Activated CD8-positive, alpha-beta memory T cell treated with anti-CD3 and anti-CD28 coated beads for 4 hours (primary cell): ENCODE results near the gene TTC1.

Experiments
- DNase-seq, 2 donors: peaks; one replicate each; pipeline ENCODE4 v3.0.0-alpha.2; 2020; ENCODE audit warnings: low read depth in 2 of 2

Gene TTC1

DNA sequence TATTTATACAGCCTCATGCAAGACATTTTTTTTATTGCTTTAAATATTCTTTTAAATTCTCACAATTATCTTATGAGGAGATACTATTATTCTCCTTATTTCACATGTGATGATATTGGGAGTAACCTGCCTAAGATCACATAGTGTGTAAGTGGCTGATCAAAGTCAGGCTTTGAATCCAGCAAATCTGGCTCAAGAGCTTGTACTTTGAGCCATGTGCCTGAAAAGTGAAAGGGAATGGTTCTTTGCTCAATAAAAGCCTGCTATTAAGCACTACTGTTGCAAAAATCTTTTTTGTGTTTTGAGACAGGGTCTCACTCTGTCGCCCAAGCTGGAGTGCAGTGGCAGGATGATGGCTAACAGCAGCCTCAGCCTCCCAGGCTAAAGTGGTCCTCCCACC, 75.2 kb downstream of the TTC1 start:
- no peak for DNase-seq

DNA sequence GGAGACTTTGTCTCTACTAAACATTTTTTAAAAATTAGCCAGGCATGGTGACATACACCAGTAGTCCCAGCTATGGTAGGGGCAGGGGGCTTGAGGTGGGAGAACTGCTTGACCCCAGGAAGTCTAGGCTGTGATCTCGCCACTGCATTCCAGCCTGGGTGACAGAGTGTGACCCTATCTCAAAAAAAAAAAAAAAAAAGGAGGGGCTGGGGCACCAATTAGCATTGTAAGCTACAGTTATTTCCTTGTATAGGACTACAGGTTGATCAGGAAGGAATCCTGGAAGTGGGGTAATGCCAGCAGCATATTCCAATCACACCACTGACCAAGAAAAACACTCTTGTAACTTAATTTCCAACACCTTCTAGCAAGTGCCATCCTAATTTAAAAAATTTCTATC, 78.3 kb downstream of the TTC1 start:
- no peak for DNase-seq

- DNase-seq = no peak
Measured at GRCh38 chr5:160088805-160089204, 79.9 kb downstream of the TTC1 start.

DNA sequence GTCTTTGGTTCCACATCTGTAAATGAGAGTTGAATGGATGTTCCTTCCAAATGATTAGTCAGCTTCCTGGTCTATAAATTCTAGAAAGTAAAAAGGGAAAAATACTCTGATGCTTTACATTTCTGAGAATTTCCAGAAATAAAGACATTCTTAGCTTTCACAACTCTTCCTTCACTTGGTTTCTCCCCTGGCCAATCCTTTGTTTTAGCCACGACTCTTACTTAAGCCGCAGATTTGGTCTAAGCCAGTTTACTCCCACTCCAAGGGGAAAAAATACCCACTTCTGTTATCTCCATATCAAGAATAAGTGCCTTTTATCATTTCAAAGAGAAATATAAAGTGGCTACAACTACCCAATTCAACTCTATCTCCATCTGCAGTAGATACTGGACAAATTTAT, 80.6 kb downstream of the TTC1 start:
- no peak for DNase-seq

DNA sequence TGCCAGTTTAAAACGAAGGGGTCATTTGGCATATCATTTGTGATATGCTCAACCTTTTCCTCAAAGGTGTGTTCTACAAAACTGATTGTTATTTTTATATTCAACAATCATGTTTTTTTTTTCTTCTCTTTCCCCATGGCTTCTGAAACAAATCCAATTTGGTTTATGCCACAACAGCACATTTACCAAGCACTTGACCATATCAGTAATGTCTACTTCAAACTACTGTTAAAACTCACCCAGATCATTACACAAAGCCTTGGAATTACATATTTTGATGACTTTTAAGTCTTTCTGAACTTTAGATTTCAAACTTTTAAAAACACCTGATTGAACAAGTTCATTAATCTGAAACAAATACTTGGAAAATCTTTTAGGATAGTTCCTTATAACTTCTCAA, 81.1 kb downstream of the TTC1 start:
- no peak for DNase-seq

DNA sequence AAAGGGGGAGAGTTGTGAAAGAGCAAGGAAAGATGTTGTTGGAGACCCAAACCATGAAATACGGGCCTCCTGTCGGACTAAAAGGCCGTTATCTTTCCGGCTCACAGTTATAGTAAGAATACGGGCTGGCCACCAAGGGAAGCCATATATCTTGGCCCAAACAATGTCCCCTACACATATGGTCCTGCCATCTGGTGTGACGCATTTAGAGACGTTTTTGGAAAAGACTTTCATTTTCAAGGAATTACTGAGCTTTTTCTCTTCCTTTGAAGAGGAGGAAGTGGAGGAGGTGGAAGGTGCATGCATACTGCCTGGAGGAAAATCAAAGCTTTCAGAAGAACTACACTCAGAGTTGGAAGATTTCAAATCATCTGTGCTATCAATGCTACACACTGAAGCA, 83.6 kb downstream of the TTC1 start:
- no peak for DNase-seq

- DNase-seq = no peak
Measured at GRCh38 chr5:160092960-160093707, 84.2 kb downstream of the TTC1 start.

GRCh38 chr5:160096178-160096577, 87.2 kb downstream of the TTC1 start:
- DNase-seq = no peak

GRCh38 chr5:160097991-160098390, 89.1 kb downstream of the TTC1 start:
- DNase-seq = no peak

DNA sequence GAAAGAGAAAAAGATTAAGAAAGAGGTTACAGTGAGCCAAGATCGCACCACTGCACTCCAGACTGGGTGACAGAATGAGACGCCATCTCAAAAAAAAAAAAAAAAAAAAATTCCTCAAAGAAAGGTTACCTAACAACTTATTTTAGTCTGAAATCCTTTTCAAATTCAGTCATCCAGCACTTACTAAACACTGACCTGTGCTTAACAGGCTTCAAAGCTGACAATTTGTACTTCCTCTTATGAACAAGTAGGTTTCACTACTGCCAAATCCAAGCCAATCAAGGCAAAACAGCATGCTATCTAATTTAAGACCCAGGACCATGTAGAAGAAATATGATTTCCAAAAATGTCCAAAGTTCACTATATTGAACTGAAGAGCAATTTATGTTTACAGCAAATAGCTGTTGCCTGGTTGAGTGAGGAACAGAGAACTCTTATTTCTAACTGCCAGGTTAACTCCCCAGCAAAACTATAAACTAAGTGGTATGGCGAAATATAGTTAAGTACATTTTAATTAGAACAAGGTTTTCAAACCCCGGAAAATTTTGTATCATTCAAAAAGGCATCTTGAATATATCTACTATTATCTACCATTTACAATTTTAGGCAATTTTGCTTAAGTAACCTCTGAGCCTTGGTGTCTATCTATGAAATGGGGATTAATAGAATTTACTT, 96.9 kb downstream of the TTC1 start:
- no peak for DNase-seq

- DNase-seq = no peak
Measured at GRCh38 chr5:160108124-160108523, 99.2 kb downstream of the TTC1 start.
